A673 (cell line): Measurements from ENCODE around the gene DIRAS1. TPM values are rescaled to one million over a fixed set of nuclear protein-coding genes. Genes with fewer than 3 reads are reported as not detected.
"Not testable (repeated sequence)": the region's sequence is repeated elsewhere in the genome, so short reads cannot be mapped to it uniquely, and the experiment has no call there.

Source experiments
- BruUV-seq: library from RNA; stranded (reverse); fragments of 400-500 nt; replicated peaks from 2 replicates; lab custom pipeline; 2021; lab: Mats Ljungman, UMichigan
- CTCF ChIA-PET: fragments of 300-600 bp; sonication (Branson Sonifier 250); formaldehyde crosslinking; loops from one replicate; lab custom pipeline; 2022; ENCODE audit warnings: antibody characterized with exemption; lab: Charles Lee
- POLR2A ChIA-PET: fragments of 300-600 bp; sonication (Branson Sonifier 250); formaldehyde crosslinking; loops from one replicate; lab custom pipeline; 2022; ENCODE audit warnings: antibody characterized with exemption; ENCODE audit not compliant: low non-redundant PET; lab: Charles Lee
- DNase-seq: peaks from one replicate; pipeline ENCODE4 v3.0.0-alpha.2; 2015; ENCODE audit warnings: low spot score
- H3K27ac ChIP-seq: fragments of 200-600 bp; sonication (generic); 2 replicates; pipeline ENCODE4 v1.5.1; 2016; ENCODE audit warnings: mixed run types, low read depth, mild to moderate bottlenecking, mixed read lengths, antibody characterized with exemption, low read length; ENCODE audit not compliant: poor library complexity, severe bottlenecking
- H3K27me3 ChIP-seq: fragments of 200-600 bp; sonication (generic); replicated peaks from 2 replicates; pipeline ENCODE4 v1.6.1; 2017; ENCODE audit warnings: mixed run types, low read depth, mild to moderate bottlenecking, mixed read lengths, antibody characterized with exemption, low read length; ENCODE audit not compliant: insufficient read depth, poor library complexity
- H3K36me3 ChIP-seq: fragments of 200-600 bp; sonication (generic); 2 replicates; pipeline ENCODE4 v1.6.1; 2016; ENCODE audit warnings: mixed run types, mild to moderate bottlenecking, mixed read lengths, antibody characterized with exemption, low read length; ENCODE audit not compliant: insufficient read depth, poor library complexity, severe bottlenecking
- H3K4me1 ChIP-seq: fragments of 200-600 bp; sonication (generic); 2 replicates; pipeline ENCODE4 v1.6.1; 2017; ENCODE audit warnings: mixed run types, mild to moderate bottlenecking, mixed read lengths, antibody characterized with exemption, low read length; ENCODE audit not compliant: insufficient read depth, poor library complexity, severe bottlenecking
- H3K4me3 ChIP-seq: fragments of 200-600 bp; sonication (generic); 2 replicates; pipeline ENCODE4 v1.5.1; 2016; ENCODE audit warnings: low read depth, mixed run types, mild to moderate bottlenecking, mixed read lengths, low read length; ENCODE audit not compliant: poor library complexity, severe bottlenecking
- H3K9me3 ChIP-seq: fragments of 200-600 bp; sonication (generic); 2 replicates; pipeline ENCODE4 v1.6.1; 2016; ENCODE audit warnings: mixed run types, low read depth, mild to moderate bottlenecking, mixed read lengths, antibody characterized with exemption, low read length; ENCODE audit not compliant: poor library complexity, severe bottlenecking
- CTCF ChIP-seq: fragments of 300-800, 200-600 bp; sonication (generic); conservative IDR thresholded peaks from 2 replicates; pipeline ENCODE4 v1.5.1; 2017; ENCODE audit warnings: low read depth, mild to moderate bottlenecking, antibody characterized with exemption, low read length, moderate library complexity, mixed read lengths
- EZH2 ChIP-seq: fragments of 200-600 bp; sonication (generic); IDR thresholded peaks from 2 replicates; pipeline ENCODE4 v1.6.1; 2017; ENCODE audit warnings: borderline replicate concordance, low read depth, mild to moderate bottlenecking, mixed read lengths, antibody characterized with exemption, low read length; ENCODE audit not compliant: poor library complexity, severe bottlenecking
- intact Hi-C: fragments of 100-400 bp; cut with micrococcal nuclease; formaldehyde crosslinking; loops from one replicate; pipeline ENCODE4 v1.10.0; 2022; ENCODE audit not compliant: unreplicated experiment
- total RNA-seq: library from RNA; stranded (reverse); gene quantifications from 2 replicates; pipeline ENCODE4 v1.2.3, GENCODE V29; 2021

The DIRAS1 gene
- total RNA-seq, 1 experiment from 2014 or later: 36.8 TPM

- TF ChIP-seq EZH2 (no peak), CTCF (no peak)
- Histone ChIP-seq H3K36me3 (peaks cover 9% of the 10 kb centered on the region), H3K9me3 (peaks cover 7% of the 10 kb centered on the region), H3K27ac (no peak overlapping the region), H3K4me3 (no peak overlapping the region), H3K4me1 (no peaks in the 10 kb centered on the region), H3K27me3 (no peaks in the 10 kb centered on the region)
- ChIA-PET CTCF (no interaction called here), POLR2A (no interaction called here)
- no TSS peak for BruUV-seq
- intact Hi-C loops: no loop called here
- no peak for DNase-seq
These were observed 6.5 kb downstream of the DIRAS1 start for GRCh38 chr19:2714531-2715269.

- DNase-seq, CTCF ChIA-PET, intact Hi-C loops, H3K27me3 ChIP-seq, H3K4me1 ChIP-seq, H3K36me3 ChIP-seq, H3K4me3 ChIP-seq, H3K9me3 ChIP-seq, BruUV-seq, POLR2A ChIA-PET, H3K27ac ChIP-seq: not testable (repeated sequence)
These were observed 7.1 kb downstream of the DIRAS1 start for GRCh38 chr19:2714102-2714501.

- H3K27me3 ChIP-seq, POLR2A ChIA-PET, H3K27ac ChIP-seq, CTCF ChIA-PET, intact Hi-C loops, H3K9me3 ChIP-seq, H3K4me1 ChIP-seq, H3K36me3 ChIP-seq, H3K4me3 ChIP-seq, BruUV-seq, DNase-seq: not testable (repeated sequence)
These were observed 8.0 kb downstream of the DIRAS1 start for GRCh38 chr19:2713170-2713569.

GRCh38 chr19:2711875-2712205, 9.3 kb downstream of the DIRAS1 start:
- peaks cover 9% of the 10 kb centered on the region for H3K36me3 ChIP-seq
- H3K4me3 ChIP-seq: no peak overlapping the region
- ChIA-PET CTCF (interaction anchor here (0.6 kb wide), 2 partner anchors 13 to 79 kb away, joined by 3 read pairs; no protein-coding TSS in a partner anchor), POLR2A (no interaction called here)
- H3K9me3 ChIP-seq: peaks cover 7% of the 10 kb centered on the region
- no TSS peak for BruUV-seq
- H3K4me1 ChIP-seq: no peaks in the 10 kb centered on the region
- DNase-seq: no peak
- intact Hi-C loops: no loop called here
- TF ChIP-seq CTCF (no peak), EZH2 (no peak)
- H3K27me3 ChIP-seq: no peaks in the 10 kb centered on the region
- no peak overlapping the region for H3K27ac ChIP-seq
